UCSD-AML1 (cell line): Measurements from ENCODE around the gene FRMD4A.
"Not testable (repeated sequence)": the region's sequence is repeated elsewhere in the genome, so short reads cannot be mapped to it uniquely, and the experiment has no call there.

Experiments used
- DNase-seq: peaks from one replicate; lab custom pipeline; 2025; ENCODE audit not compliant: unreplicated experiment; lab: John Stamatoyannopoulos, UW

The FRMD4A gene

DNA sequence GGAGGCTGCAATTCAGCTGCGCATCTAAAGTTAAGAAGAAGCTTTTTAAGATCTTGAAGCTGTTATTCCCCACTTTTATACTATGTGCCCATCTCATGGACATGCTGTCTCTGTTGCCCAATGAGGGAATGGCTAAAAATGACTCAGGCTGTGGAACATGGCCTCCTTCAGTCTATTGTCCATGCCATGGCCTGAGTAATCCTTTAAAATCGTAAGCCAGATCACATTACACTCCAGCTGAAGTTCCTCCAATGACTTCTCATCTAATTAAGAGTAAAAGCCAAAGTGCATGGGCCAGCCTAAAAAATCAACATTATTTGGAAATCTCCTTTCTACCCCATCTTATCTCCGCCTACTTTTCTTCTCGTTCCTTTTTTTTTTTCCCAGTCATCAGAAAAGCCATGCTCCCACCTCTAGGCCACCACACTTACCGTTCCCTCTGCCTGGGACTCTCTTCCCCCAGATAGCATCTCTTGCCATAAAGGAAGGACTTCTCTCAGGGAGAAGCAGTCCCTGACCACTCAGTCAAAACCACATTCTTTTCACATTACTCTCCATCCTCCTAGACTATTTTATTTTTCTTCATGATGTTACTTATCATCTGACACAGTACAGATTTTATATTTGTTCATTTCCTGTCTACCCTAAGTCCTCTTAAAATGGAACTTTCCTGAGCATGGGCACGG lies 406.5 kb downstream of the FRMD4A start:
- no peak for DNase-seq

DNA sequence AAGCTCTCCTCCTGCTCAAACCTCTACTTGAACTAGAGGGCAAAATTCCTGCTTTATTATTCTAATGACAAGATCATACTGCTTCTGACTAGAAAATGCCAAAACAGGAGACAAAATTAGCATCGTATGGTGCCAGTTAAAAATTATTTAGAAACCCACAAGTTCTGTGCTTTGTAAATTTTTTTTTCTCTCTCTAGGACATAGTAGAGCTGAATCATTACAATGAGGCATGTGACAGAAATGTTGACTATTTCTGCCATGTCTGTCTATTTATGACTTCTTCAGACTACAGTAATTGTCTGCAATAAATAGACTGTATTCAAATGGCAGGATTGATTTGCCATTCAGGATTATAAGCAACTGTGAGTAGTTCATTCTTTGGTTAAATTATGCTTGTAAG lies 408.1 kb downstream of the FRMD4A start:
- DNase-seq = no peak

DNA sequence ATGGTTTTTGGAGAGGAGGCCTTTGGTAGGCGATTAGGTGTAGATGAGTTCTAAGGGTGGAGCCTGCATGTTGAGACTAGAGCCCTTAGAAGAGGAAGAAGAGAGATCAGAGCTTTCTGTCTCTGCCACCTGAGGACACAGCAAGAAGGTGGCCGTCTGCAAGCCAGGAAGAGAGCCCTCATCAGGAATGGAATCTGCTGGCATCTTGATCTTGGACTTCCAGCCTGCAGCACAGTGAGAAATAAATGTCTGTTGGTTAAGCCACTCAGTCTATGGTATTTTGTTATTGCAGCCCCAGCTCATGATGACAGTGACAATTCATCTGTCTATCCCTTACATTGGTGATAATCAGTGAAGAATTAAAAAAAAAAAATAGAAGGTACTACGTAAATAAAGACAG lies 408.8 kb downstream of the FRMD4A start:
- no peak for DNase-seq

DNA sequence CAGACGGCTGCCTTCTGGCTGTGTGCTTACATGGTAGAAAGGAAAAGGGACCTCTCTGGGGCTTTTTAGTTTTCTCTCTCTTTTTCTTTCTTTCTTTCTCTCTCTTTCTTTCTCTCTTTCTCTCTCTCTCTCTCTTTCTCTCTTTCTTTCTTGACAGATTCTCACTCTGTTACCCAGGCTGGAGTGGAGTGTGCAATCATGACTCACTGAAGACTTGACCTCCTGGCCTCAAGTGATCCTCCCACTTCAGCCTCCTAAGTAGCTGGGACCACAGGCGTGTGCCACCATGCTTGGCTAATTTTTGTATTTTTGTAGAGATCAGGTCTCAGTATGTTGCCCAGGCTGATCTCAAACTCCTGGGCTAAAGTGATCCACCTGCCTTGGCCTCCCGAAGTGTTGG lies 409.6 kb downstream of the FRMD4A start:
- DNase-seq = not testable (repeated sequence)

DNA sequence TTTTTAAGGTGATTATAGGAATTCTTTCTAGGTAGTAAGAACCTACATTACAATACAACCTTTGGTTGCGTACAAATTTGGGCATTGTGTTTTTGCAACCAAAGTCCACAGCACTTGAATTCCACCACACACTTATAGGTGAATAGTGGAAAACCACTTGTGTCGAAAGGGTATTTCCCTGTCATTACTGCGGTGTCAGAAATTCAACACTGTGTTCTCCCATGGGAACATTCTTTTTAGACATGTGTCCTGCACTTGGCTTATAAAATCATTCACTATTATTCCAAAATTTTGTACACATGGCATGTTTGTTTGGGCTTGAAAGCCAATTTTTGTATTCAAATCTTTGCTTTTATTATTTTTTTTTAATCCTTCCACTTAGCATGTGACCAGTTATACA lies 410.3 kb downstream of the FRMD4A start:
- no peak for DNase-seq

DNA sequence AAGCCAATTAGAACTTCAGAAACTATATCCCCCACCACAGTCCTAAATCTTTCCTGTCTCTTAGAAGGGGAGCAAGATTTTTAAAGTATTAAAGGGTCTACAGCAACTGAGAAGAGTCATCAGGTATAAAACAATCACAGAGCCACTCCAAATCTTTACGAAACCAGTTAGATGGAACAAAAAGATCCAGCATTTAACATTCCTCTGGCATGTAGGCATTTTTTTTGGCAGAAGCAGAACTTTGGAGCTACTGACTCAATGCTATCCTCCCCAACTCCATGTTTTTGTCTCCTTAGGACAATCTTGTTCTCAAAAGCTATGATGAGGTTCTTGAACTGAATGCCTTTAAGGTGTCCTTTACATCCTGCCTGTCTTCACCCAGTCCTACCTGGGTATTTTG lies 410.7 kb downstream of the FRMD4A start:
- DNase-seq = no peak

DNA sequence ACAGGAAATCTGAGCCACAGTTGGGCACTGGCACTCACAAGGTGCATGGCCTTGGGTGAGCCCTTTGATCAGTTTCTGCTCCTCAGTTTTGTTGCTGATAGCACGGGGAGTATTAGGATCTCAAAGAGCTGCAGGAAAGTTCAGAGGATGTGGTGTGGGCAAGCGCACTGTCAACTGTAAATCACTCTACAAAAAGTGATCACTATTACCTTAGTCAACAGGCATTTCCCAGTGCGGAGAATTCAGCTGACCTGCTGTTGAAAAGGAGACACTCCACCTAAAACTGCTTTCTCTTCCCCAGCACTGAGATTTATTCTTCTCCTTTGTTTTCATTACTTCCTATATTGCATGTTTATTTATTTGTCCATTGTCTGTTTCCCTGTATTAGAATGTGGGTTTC lies 412.9 kb downstream of the FRMD4A start:
- DNase-seq = no peak

DNA sequence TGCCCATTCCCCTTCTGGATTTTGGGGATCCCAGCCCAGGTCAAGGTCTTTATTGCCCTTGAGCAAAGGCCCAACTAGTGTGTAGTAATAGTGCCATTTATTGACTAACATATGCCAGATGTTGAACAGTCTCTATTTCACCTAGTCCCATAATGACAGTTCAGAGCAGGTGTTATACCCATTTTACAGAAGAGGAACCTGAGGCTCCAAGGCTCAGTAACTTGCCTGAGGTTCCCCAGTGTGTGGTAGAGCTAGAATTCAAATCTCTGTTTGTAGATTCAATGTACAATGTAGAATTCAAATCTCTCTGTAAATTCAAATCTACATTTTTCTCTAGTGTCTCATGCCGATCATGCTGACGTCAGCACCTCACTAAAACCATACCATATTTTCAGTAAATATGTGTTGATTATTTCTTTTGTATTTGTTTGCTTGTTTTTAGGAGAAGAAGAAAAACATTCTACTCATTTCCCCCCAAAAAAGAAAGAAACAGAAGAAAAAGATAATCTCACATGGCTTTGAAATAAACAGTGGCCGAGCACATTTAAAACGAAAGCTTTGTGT lies 414.3 kb downstream of the FRMD4A start:
- DNase-seq = no peak

DNA sequence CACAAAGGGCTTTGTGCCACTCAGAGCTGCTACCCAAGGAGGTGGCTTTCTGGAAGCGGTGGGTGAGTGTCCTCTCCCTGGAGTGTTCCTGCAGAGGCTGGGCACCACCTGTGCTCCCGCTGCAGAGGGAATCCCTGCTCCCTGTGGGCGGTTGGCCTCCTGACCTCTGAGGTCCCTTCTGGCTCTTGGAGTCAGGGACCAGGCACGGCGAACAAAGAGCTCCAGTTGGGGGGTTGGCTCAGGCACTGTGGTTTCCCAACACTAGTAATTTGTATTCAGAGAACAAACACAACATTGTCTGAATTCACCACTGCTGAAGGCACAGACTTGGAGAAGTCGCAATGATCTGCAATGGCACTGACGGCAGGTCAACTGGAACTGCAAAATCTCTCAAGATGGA lies 415.0 kb downstream of the FRMD4A start:
- no peak for DNase-seq

DNA sequence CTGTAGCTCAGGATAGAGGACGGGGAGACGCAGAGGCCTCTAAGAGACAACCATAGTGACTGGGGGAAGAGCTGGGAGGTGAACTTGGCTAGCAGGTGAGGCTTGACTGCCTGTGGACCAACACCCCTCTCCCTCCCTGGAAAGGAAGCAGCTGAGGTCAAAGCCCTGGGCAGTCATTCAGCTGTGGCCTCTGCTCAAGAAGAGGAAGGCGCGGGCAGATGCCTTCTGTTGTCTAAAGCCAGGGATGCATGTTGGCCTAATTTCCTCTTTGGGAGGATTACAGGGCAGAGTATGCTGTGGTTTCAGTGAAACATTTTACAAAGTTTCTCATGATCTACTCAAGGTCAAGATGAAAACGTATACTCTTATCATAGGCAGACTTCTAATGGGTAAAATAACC lies 416.8 kb downstream of the FRMD4A start:
- no peak for DNase-seq

DNA sequence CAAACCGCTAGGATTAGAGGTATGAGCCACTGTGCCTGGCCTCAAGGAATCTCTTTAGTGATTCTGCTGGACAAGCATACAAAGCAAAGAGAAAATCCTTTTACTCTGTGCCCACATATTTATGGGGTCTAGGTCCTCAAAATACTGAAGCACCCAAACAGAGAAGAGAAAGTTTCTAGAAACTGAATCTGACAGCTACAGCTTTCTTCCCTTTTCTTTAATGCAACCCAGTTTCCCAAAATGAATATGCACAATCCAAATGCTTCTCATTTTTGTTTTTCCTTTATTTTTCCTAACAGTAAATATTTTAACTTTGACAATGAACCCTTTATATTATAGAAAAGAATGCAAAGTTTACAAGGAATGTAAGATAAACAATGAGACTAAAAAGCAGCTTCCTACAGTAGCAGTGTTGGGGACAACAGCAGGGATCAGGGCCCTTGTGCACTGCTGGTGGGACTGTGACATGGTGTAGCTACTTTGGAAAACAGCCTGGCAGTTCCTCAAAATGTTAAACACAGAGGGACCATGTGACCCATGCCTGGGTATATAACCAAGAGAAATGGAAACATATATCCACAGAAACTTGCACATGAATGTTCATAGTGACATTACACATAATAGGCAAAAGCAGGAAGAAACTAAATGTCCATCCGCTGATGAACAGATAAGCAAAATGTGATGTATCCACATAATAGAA lies 418.8 kb downstream of the FRMD4A start:
- DNase-seq = no peak

DNA sequence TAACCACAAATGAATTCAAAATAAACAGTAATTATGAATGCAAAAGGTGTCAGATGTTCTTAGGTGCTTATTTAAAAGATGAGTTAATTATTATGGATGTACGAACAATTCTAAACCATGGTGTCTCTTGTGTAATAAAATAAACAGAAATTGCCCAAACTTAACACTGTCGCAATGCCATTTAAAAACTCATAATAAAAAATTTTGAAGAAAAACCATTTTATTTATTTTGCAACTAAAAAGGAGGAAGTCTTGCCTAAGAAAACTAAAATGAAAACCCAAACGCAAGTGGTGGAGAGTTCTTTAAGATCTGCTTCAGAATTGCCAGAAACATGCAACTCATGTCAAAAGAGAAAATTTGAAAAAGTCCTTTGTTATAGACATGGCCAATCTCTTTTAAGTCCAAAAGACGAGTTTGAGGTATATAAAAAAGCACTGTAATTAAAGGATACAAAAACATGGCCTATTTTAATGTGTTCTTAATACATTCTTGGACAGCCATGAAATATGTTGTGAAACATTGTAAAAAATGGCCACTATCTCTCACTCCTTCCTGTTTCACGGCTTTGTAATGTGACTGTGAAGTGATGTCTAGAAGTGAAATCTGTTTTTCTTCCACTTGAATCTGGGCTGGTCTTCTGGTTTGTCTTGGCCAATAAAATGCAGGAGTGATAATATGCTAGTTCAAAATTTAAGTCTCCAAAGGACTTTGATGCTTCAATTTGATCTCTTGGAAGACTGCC lies 421.0 kb downstream of the FRMD4A start:
- no peak for DNase-seq

DNA sequence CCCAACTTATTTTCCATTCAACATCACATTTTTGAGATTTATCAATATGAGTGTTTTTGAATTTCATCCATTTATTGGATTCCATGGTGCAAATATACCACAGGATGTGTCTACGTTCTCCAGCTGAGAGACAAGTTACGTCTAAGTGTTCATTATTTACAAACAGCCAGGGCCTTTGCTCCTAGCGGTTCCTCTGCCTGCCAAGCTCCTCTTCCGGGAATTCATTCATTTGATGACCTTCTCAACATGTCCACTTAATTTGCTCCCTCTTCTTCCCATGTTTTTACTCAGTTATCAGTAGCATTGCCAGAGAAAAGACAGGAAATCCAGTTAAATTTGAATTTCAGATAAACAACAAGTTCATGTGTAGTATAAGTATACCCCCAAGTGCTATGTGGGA lies 422.2 kb downstream of the FRMD4A start:
- DNase-seq = no peak

DNA sequence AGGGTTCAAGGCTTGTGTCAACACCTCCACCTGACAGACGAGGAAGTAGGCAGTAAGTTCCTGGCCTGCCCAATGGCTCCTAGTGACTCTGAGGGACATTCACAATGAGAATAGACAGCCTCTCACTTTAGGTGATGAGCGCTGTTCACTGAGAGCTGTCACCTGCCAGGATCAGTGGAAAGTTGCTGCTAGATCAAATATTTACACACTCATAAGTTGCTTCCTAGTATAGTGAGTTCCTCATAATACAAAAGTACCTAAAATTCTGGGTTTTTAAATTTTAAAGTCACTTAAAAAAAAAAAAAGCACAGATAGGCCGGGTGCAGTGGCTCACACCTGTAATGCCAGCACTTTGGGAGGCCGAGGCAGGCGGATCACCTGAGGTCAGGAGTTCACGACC lies 423.2 kb downstream of the FRMD4A start:
- no peak for DNase-seq

DNA sequence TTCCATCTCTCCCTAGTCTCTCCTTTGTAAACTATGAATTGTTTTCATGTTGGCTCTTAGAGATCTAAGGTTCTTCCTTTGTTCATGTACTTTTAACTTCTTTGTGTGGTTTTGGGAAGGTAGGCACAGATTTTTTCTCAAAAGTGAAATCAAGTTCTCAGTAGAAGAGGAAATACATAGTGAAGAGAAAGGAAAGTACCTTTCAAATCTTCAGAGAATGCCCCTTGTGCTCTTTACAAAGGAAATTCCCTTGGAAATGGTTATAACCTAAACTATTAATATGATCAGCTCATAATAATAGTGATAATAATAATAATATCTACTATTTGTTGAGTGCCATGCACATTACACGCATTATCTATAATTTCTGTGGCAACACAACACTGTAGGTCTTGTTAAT lies 425.4 kb downstream of the FRMD4A start:
- no peak for DNase-seq

DNA sequence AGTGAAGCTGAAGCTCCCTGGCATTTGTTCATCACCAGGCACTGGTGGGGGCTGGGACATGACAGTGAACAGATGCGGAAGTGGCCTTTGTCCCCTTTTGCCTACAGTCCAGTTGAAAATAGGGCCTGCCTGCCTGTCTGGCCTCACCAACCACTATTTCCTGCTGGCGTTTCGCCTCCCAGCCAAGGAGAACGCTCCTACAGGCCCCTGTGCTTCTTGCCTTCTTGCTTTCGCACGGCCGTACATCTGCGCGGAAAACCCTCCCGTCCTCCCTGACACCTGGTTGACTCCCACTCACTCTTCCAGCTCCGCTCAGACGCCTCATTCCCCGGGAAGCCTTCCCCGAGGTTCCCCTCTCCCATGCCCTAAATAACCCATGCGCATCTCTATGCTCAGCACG lies 426.7 kb downstream of the FRMD4A start:
- DNase-seq = no peak

DNA sequence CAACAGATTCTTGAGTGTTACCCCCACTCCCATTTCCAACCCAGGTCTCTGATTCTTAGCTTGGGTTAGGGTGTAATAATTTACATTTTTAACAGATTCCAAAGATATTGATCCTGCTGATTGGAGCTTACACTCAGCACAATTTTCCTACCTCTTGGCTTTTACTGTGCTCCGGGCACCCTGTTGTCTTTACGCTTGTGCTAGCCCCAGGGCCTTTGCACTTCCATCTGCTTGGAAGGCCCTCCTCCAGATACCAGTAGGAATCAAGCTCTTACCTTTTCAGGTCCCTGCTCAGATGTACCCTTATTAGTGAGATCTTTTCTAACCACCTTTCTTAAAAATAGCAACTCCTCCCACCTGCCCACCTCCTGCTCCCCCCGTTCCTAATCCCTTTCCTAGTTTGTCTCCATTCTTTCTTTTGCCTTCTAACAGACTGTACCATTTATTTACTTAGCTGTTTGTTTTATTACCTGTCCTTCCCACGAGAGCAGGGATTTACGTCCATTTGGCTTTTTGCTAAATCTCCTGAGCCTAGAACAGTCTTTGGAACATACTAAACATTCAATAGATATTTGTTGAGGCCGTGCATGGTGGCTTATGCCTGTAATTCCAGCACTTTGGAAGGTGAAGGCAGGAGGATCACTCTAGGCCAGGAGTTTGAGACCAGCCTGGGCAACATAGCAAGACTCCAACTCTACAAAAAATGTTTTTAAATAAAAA lies 427.7 kb downstream of the FRMD4A start:
- no peak for DNase-seq

DNA sequence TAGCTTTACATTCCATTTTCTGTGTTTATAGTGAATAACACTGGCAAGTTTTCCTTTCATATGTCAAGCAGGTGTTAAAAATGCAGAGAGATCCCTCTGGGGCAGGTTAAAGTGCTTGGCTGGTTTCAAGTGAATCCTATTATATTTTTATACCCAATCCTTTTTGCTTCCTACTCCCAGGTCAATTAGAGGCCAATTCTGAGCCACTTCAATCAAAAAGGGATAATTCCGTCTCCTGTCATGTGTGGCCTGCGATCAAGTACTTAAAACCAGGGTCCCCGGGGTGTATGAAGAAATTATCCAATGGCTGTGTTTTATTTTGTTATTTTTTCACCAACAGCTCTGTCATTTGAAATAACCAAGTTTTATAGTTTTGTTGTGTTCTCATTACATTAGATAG lies 430.8 kb downstream of the FRMD4A start:
- no peak for DNase-seq

DNA sequence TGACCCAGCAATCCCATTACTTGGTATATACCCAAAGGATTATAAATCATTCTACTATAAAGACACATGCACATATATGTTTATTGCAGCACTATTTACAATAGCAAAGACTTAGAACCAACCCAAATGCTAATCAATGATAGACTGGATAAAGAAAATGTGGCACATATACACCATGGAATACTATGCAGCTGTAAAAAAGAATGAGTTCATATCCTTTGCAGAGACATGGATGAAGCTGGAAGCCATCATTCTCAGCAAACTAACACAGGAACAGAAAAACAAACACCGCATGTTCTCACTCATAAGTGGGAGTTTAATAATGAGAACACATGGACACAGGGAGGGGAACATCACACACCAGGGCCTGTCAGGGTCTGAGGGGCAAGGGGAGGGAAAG lies 434.6 kb downstream of the FRMD4A start:
- not testable (repeated sequence) for DNase-seq

DNA sequence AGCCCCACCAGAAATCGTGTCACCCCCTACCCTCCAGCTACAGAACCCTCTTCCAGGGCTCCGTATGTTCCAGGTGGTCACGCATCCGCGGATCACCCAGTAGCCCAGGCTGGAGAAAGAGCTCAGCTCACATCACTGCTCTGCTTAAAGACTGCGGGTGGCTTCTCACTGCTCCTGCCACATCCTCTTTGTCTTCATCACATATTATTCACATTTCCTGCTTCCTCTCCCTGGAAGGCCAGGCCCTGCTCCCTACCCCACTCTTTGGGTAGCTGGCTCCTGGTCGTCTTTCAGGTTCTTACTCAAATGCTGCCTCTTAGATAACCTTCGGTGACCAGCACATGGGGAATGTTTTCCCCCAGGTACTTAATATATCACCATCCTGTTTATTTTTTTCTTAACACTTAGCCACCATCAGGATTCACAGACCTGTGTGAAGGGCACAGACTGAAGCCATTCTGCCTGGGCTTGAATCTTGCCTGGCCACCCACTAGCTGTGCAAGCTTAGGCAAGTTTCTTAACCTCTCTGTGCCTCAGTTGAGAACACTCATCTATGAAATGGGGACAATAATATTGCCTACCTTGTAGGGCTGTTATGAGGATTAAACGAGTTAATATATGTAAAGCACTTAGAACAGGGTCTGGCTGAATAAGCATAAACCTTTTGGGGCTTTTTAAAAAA lies 436.2 kb downstream of the FRMD4A start:
- DNase-seq = no peak

DNA sequence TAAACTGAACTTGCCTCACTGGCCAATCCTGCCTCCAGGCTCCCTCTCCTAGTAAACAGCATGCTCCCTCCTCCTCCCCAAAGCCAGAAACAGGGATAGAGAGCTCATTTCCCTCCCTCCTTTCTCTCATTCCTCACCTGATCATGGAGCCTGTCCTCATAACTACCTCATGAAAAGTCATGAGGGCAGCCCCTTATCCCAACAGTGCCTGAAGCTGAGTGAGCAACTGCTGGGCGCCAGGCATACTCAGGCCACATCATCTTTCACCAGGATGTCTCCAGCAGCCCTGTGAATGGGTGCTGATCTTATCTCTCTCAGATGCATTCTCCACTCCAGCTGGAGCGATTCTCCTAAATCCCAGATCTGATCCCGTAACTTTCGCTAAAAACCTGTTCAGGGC lies 436.8 kb downstream of the FRMD4A start:
- DNase-seq = no peak
